IPS-20b (cell line): Measurements from ENCODE around the gene ZNF165.
"Not testable (repeated sequence)": the region's sequence is repeated elsewhere in the genome, so short reads cannot be mapped to it uniquely, and the experiment has no call there.

Experiments
- H3K27ac ChIP-seq: one replicate; pipeline ENCODE4 v1.5.1; 2013; ENCODE audit warnings: low read length
- H3K27me3 ChIP-seq: 2 replicates; pipeline ENCODE4 v1.6.1; 2013; ENCODE audit warnings: mild to moderate bottlenecking, low read length, inconsistent platforms; ENCODE audit not compliant: insufficient read depth
- H3K36me3 ChIP-seq: 2 replicates; pipeline ENCODE4 v1.6.1; 2013; ENCODE audit warnings: low read depth, mild to moderate bottlenecking, inconsistent platforms, low read length, moderate library complexity; ENCODE audit not compliant: insufficient read depth
- H3K4me1 ChIP-seq: 2 replicates; pipeline ENCODE4 v1.6.1; 2013; ENCODE audit warnings: mild to moderate bottlenecking, control low read depth, inconsistent platforms, low read length, moderate library complexity; ENCODE audit not compliant: insufficient read depth
- H3K4me3 ChIP-seq: 2 replicates; pipeline ENCODE4 v1.5.1; 2013; ENCODE audit warnings: mild to moderate bottlenecking, low read length, inconsistent platforms
- H3K9ac ChIP-seq: 2 replicates; pipeline ENCODE4 v1.6.1; 2013; ENCODE audit warnings: low read depth, mild to moderate bottlenecking, inconsistent platforms, low read length, moderate library complexity
- H3K9me3 ChIP-seq: 2 replicates; pipeline ENCODE4 v1.6.1; 2013; ENCODE audit warnings: mild to moderate bottlenecking, low read depth, low read length, inconsistent platforms; ENCODE audit not compliant: insufficient read depth

ZNF165 gene

GRCh38 chr6:28080381-28080630, at the start of gene ZNF165:
Gene ZNF165, plus strand, starts transcription at chr6:28080568. Its CDS starts 4,913 bp downstream, at chr6:28085481.
- Histone ChIP-seq H3K36me3 (peaks cover 15% of the 10 kb centered on the region), H3K4me3 (peak within 1 kb of the TSS; percentile 94), H3K27ac (peak within 1 kb of the TSS; percentile 54), H3K9ac (peak within 1 kb of the TSS; percentile 85)
- not testable (repeated sequence) for H3K27me3 ChIP-seq, H3K4me1 ChIP-seq, H3K9me3 ChIP-seq

- H3K4me3 ChIP-seq = no peak overlapping the region
Observed at GRCh38 chr6:28053584-28053983, 26.8 kb upstream of the ZNF165 start.

GRCh38 chr6:28060405-28060804, 20.0 kb upstream of the ZNF165 start:
- H3K36me3 ChIP-seq = no peaks in the 10 kb centered on the region
- H3K27me3 ChIP-seq = peaks cover 4% of the 10 kb centered on the region; the same call in 1 of the 2 replicates
- no peak overlapping the region for H3K27ac ChIP-seq
- H3K4me3 ChIP-seq = no peak overlapping the region
- H3K9me3 ChIP-seq = no peaks in the 10 kb centered on the region
- no peak overlapping the region for H3K9ac ChIP-seq
- H3K4me1 ChIP-seq = no peaks in the 10 kb centered on the region

More at GRCh38 chr6:28053584-28053983, 26.8 kb upstream of the ZNF165 start:
- H3K4me1 ChIP-seq = no peaks in the 10 kb centered on the region
- no peak overlapping the region for H3K27ac ChIP-seq
- no peak overlapping the region for H3K9ac ChIP-seq
- no peaks in the 10 kb centered on the region for H3K9me3 ChIP-seq
- H3K36me3 ChIP-seq = no peaks in the 10 kb centered on the region
- peaks cover 26% of the 10 kb centered on the region for H3K27me3 ChIP-seq

- no peak overlapping the region for H3K27ac ChIP-seq
- H3K36me3 ChIP-seq = no peaks in the 10 kb centered on the region
- no peak overlapping the region for H3K4me3 ChIP-seq
- H3K9me3 ChIP-seq = no peaks in the 10 kb centered on the region
- peaks cover 22% of the 10 kb centered on the region for H3K27me3 ChIP-seq
- H3K9ac ChIP-seq = no peak overlapping the region
- no peaks in the 10 kb centered on the region for H3K4me1 ChIP-seq
Observed at GRCh38 chr6:28064272-28064671, 16.1 kb upstream of the ZNF165 start.

GRCh38 chr6:28068067-28068466, 12.3 kb upstream of the ZNF165 start:
- Histone ChIP-seq H3K4me1 (no peaks in the 10 kb centered on the region), H3K27ac (no peak overlapping the region), H3K4me3 (no peak overlapping the region), H3K27me3 (peaks cover 44% of the 10 kb centered on the region), H3K9ac (no peak overlapping the region), H3K9me3 (no peaks in the 10 kb centered on the region), H3K36me3 (no peaks in the 10 kb centered on the region)

- not testable (repeated sequence) for H3K4me3 ChIP-seq, H3K27ac ChIP-seq, H3K9ac ChIP-seq, H3K36me3 ChIP-seq, H3K9me3 ChIP-seq, H3K4me1 ChIP-seq
- H3K27me3 ChIP-seq = peaks cover 49% of the 10 kb centered on the region
Observed at GRCh38 chr6:28070968-28071367, 9.4 kb upstream of the ZNF165 start.

GRCh38 chr6:28078050-28078449, 2.3 kb upstream of the ZNF165 start:
- no peaks in the 10 kb centered on the region; the same call in 1 of the 2 replicates for H3K36me3 ChIP-seq
- H3K27ac ChIP-seq = no peak overlapping the region
- no peaks in the 10 kb centered on the region for H3K4me1 ChIP-seq
- peaks cover 11% of the 10 kb centered on the region for H3K27me3 ChIP-seq
- H3K4me3 ChIP-seq = no peak overlapping the region
- H3K9ac ChIP-seq = no peak overlapping the region
- no peaks in the 10 kb centered on the region for H3K9me3 ChIP-seq

- no peaks in the 10 kb centered on the region for H3K9me3 ChIP-seq
- H3K4me3 ChIP-seq = no peak overlapping the region
- H3K27me3 ChIP-seq = peaks cover 3% of the 10 kb centered on the region; the same call in 1 of the 2 replicates
- no peak overlapping the region for H3K27ac ChIP-seq
- no peak overlapping the region for H3K9ac ChIP-seq
- H3K4me1 ChIP-seq = no peaks in the 10 kb centered on the region
- H3K36me3 ChIP-seq = peaks cover 6% of the 10 kb centered on the region; the same call in 1 of the 2 replicates
Observed at GRCh38 chr6:28078836-28079235, 1.5 kb upstream of the ZNF165 start.

GRCh38 chr6:28080631-28081485, 490 bp downstream of the ZNF165 start:
- Histone ChIP-seq H3K27me3 (peaks cover 3% of the 10 kb centered on the region; the same call in 1 of the 2 replicates), H3K9me3 (no peaks in the 10 kb centered on the region), H3K9ac (peak overlapping the region; percentile 85), H3K4me1 (no peaks in the 10 kb centered on the region), H3K27ac (peak overlapping the region; percentile 54), H3K4me3 (peak overlapping the region; percentile 94), H3K36me3 (peaks cover 20% of the 10 kb centered on the region)

- peak overlapping the region; percentile 94 for H3K4me3 ChIP-seq
- H3K36me3 ChIP-seq = peaks cover 26% of the 10 kb centered on the region
- no peaks in the 10 kb centered on the region; the same call in 1 of the 2 replicates for H3K27me3 ChIP-seq
- peak overlapping the region; percentile 85 for H3K9ac ChIP-seq
- H3K9me3 ChIP-seq = no peaks in the 10 kb centered on the region
- H3K27ac ChIP-seq = no peak overlapping the region
- H3K4me1 ChIP-seq = no peaks in the 10 kb centered on the region
Observed at GRCh38 chr6:28081486-28081751, 1.1 kb downstream of the ZNF165 start.

- Histone ChIP-seq H3K9me3 (peaks cover 11% of the 10 kb centered on the region), H3K27ac (no peak overlapping the region), H3K4me1 (no peaks in the 10 kb centered on the region), H3K27me3 (no peaks in the 10 kb centered on the region), H3K4me3 (no peak overlapping the region), H3K36me3 (peaks cover 41% of the 10 kb centered on the region), H3K9ac (no peak overlapping the region)
Observed at GRCh38 chr6:28082939-28083338, 2.6 kb downstream of the ZNF165 start.

- no peak overlapping the region for H3K9ac ChIP-seq
- no peaks in the 10 kb centered on the region for H3K4me1 ChIP-seq
- no peak overlapping the region; the same call in 1 of the 2 replicates for H3K4me3 ChIP-seq
- no peaks in the 10 kb centered on the region for H3K27me3 ChIP-seq
- H3K36me3 ChIP-seq = peaks cover 64% of the 10 kb centered on the region
- no peak overlapping the region for H3K27ac ChIP-seq
- peaks cover 36% of the 10 kb centered on the region for H3K9me3 ChIP-seq
Observed at GRCh38 chr6:28089054-28089453, 8.7 kb downstream of the ZNF165 start.
